ENCODE data around the gene MOV10L1. TPM values are rescaled to one million over a fixed set of nuclear protein-coding genes. Genes with fewer than 3 reads are reported as not detected.
"Not testable (repeated sequence)": the region's sequence is repeated elsewhere in the genome, so short reads cannot be mapped to it uniquely, and the experiment has no call there.

MOV10L1 gene
- total and polyA plus RNA-seq, 5 donors from 2014 or later = not detected

DNA sequence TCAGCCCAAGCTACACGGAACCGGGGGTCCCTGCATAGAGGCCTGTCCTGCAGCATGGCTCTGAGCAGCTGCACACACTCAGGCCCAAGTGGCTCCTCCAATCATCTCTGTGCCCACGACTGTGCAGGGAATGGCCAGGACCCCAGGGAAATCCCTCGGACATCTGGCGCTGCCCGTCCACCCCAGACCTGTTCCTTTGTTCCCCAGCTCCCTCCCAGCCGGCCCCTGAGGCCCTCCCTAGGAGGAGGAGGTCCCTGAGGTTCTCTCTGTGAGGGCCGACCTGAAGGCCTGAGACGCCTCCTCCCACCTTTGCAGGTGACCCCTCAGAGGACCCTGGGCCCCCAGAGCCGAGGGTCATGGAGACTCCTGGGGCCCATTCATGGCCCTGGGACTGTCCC is 5.7 kb upstream of the MOV10L1 start:
- no peak overlapping the region for H3K4me3 Mint-ChIP-seq
- Histone ChIP-seq H3K4me1 (ENCODE audit: control insufficient read depth, insufficient read depth, low read length, poor library complexity, severe bottlenecking) (peaks cover 9% of the 10 kb centered on the region), H3K36me3 (ENCODE audit: control insufficient read depth, insufficient read depth, low read length) (no peaks in the 10 kb centered on the region), H3K9me3 (ENCODE audit: control insufficient read depth in 2 of 2, low read length in 2 of 2) (peaks cover 2 to 11% of the 10 kb centered on the region in 2 experiments), H3K27me3 (ENCODE audit: control insufficient read depth, insufficient read depth, low read length) (peaks cover 5% of the 10 kb centered on the region), H3K4me3 (ENCODE audit: low read depth, low read length) (no peak overlapping the region), H3K27ac (ENCODE audit: insufficient read depth, low read length, poor library complexity, severe bottlenecking) (no peak overlapping the region)
- H3K36me3 Mint-ChIP-seq = peaks cover 3% of the 10 kb centered on the region
- H3K9me3 Mint-ChIP-seq = peaks cover 0 to 9% (median 6%) of the 10 kb centered on the region in 7 donors
- ATAC-seq (ENCODE audit: low read depth in 2 of 2) (no peak), DNase-seq (no peak)
- peaks cover 0 to 5% (median 3%) of the 10 kb centered on the region in 4 donors for H3K4me1 Mint-ChIP-seq
- H3K27ac Mint-ChIP-seq = no peak overlapping the region
- peaks cover 24% of the 10 kb centered on the region for H3K27me3 Mint-ChIP-seq

DNA sequence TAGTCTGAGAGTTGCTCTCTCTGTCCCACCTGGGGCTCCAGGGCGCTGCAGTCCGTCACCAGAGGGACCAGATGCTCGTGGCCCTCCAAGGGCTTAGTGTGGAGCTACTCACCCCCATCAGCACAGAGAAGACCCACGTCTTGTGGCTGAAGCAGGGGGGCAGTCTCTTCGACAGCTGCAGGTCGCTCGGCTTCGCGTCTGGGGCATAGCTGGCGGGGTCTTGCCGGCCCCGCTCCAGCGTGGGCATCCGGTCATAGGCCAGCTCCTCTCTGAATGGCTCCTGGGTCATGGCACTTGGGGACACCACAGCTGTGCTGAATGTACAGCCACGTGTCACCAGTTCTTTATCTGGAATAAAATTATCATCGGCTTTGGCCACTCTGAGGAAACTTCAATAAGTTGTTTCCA is 5.2 kb upstream of the MOV10L1 start:
- Histone ChIP-seq H3K4me1 (ENCODE audit: control insufficient read depth, insufficient read depth, low read length, poor library complexity, severe bottlenecking) (peaks cover 9% of the 10 kb centered on the region), H3K36me3 (ENCODE audit: control insufficient read depth, insufficient read depth, low read length) (no peaks in the 10 kb centered on the region), H3K27me3 (ENCODE audit: control insufficient read depth, insufficient read depth, low read length) (peaks cover 5% of the 10 kb centered on the region), H3K27ac (ENCODE audit: insufficient read depth, low read length, poor library complexity, severe bottlenecking) (no peak overlapping the region), H3K9me3 (ENCODE audit: control insufficient read depth in 2 of 2, low read length in 2 of 2) (peaks cover 2 to 11% of the 10 kb centered on the region in 2 experiments), H3K4me3 (ENCODE audit: low read depth, low read length) (no peak overlapping the region)
- DNase-seq (no peak), ATAC-seq (ENCODE audit: low read depth in 2 of 2) (no peak)
- peaks cover 24% of the 10 kb centered on the region for H3K27me3 Mint-ChIP-seq
- H3K4me1 Mint-ChIP-seq = peaks cover 0 to 5% (median 3%) of the 10 kb centered on the region in 4 donors
- no peak overlapping the region for H3K27ac Mint-ChIP-seq
- peaks cover 0 to 10% (median 8%) of the 10 kb centered on the region in 7 donors for H3K9me3 Mint-ChIP-seq
- peak overlapping the region in 1 of 4 donors; percentile 50 for H3K4me3 Mint-ChIP-seq
- peaks cover 3% of the 10 kb centered on the region for H3K36me3 Mint-ChIP-seq

DNA sequence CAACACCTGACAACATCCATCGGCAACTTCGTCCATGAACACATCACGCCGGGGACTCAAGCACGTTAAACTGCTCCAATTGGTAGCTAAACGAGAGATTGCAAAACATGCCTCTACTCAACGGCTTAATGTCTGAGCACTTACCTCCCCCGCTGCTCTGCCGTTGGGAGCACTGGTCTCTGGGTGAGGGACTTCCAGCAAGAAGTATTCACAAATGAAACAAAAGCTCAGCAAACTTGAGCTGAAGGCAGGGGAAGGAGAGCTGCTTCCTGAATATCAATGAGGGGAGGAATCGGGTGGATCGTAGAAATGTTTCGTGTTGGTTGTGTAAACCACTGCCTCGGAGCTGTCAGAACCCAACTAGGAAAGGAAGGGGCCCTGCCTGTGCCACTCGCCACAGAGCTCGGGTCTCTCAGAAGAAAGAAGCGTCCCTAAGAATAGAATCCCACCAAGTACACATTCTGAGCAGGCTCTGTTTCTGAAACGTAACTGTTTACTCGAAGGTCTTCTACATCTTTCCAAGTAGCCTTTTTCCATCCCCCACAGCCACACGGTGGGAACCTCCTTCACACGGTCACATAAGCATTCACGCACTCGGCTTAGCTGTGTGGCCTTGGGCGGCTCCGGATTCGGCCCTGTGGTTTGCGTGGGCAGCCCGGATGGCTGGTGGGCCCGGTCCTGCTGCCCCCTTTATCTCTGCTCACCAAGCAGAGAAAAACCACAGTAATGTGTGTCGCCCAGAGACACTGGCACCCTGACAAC is 4.4 kb upstream of the MOV10L1 start, which contains the start of gene MLC1:
MLC1 (minus strand) TSS at position 216 of the 762 bp plus-strand sequence. CDS start 524 bp downstream, outside the sequence.
- Histone ChIP-seq H3K36me3 (ENCODE audit: control insufficient read depth, insufficient read depth, low read length) (no peaks in the 10 kb centered on the region), H3K4me3 (ENCODE audit: low read depth, low read length) (peak within 1 kb of the TSS; percentile 24), H3K9me3 (ENCODE audit: control insufficient read depth in 2 of 2, low read length in 2 of 2) (peaks cover 2 to 11% of the 10 kb centered on the region in 2 experiments), H3K27me3 (ENCODE audit: control insufficient read depth, insufficient read depth, low read length) (peaks cover 5% of the 10 kb centered on the region), H3K4me1 (ENCODE audit: control insufficient read depth, insufficient read depth, low read length, poor library complexity, severe bottlenecking) (peaks cover 9% of the 10 kb centered on the region), H3K27ac (ENCODE audit: insufficient read depth, low read length, poor library complexity, severe bottlenecking) (no peak within 1 kb of the TSS)
- ATAC-seq (ENCODE audit: low read depth in 2 of 2) = peak; percentile 31 to 33
- H3K4me1 Mint-ChIP-seq = peaks cover 0 to 5% (median 3%) of the 10 kb centered on the region in 4 donors
- peaks cover 24% of the 10 kb centered on the region for H3K27me3 Mint-ChIP-seq
- H3K27ac Mint-ChIP-seq = no peak within 1 kb of the TSS
- peak within 1 kb of the TSS in 2 of 4 donors; percentile 50 to 79 for H3K4me3 Mint-ChIP-seq
- peak in 1 of 3 donors; percentile 27 for DNase-seq
- peaks cover 0 to 10% (median 8%) of the 10 kb centered on the region in 7 donors for H3K9me3 Mint-ChIP-seq
- peaks cover 3% of the 10 kb centered on the region for H3K36me3 Mint-ChIP-seq

DNA sequence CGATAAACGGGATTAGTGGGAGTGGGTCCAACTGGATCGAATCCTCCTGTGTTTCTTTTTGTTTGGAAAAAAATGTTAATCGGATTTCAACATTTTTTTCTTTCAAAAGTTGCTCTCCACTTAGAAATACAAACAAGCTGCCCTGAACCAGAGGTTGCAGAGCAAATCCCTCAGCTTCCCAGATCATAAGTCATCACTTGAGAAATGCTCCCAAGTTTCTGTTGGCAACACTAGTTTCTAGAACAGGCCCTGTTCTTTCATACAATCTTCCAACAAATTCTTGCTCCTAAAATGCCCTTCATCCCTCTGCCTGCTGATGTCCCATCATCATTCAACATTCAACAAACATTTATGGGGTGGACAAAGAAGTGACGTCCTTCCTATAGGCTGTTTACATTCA is 3.3 kb upstream of the MOV10L1 start:
- Mint-ChIP-seq H3K9me3 (peaks cover 0 to 12% (median 8%) of the 10 kb centered on the region in 7 donors), H3K4me1 (peaks cover 0 to 5% (median 3%) of the 10 kb centered on the region in 4 donors), H3K4me3 (no peak overlapping the region), H3K27me3 (peaks cover 14% of the 10 kb centered on the region), H3K36me3 (peaks cover 3% of the 10 kb centered on the region), H3K27ac (no peak overlapping the region)
- Histone ChIP-seq H3K9me3 (ENCODE audit: control insufficient read depth in 2 of 2, low read length in 2 of 2) (peaks cover 2 to 11% of the 10 kb centered on the region in 2 experiments), H3K27me3 (ENCODE audit: control insufficient read depth, insufficient read depth, low read length) (peaks cover 5% of the 10 kb centered on the region), H3K36me3 (ENCODE audit: control insufficient read depth, insufficient read depth, low read length) (no peaks in the 10 kb centered on the region), H3K4me3 (ENCODE audit: low read depth, low read length) (no peak overlapping the region), H3K4me1 (ENCODE audit: control insufficient read depth, insufficient read depth, low read length, poor library complexity, severe bottlenecking) (peaks cover 9% of the 10 kb centered on the region), H3K27ac (ENCODE audit: insufficient read depth, low read length, poor library complexity, severe bottlenecking) (no peak overlapping the region)
- DNase-seq (no peak), ATAC-seq (ENCODE audit: low read depth in 2 of 2) (no peak)

DNA sequence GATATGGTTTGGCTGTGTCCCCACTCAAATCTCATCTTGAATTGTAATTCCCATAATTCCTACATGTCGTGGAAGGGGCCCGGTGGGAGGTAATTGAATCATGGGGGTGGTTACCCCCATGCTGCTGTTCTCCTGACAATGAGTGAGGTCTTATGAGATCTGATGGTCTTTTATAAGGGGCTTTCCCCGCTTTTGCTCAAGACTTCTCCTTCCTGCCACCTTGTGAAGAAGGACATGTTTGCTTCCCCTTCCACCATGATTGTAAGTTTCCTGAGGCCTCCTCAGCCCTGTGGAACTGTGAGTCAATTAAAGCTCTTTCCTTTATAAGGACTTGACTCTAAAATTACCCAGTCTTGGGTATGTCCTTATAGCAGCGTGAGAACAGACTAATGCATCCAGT is 2.8 kb upstream of the MOV10L1 start:
- not testable (repeated sequence) for H3K4me3 ChIP-seq (ENCODE audit: low read depth, low read length); H3K36me3 Mint-ChIP-seq; H3K4me3 Mint-ChIP-seq; H3K27ac ChIP-seq (ENCODE audit: insufficient read depth, low read length, poor library complexity, severe bottlenecking); H3K4me1 ChIP-seq (ENCODE audit: control insufficient read depth, insufficient read depth, low read length, poor library complexity, severe bottlenecking); H3K36me3 ChIP-seq (ENCODE audit: control insufficient read depth, insufficient read depth, low read length); H3K27me3 ChIP-seq (ENCODE audit: control insufficient read depth, insufficient read depth, low read length); DNase-seq; H3K4me1 Mint-ChIP-seq; ATAC-seq (ENCODE audit: low read depth in 2 of 2)
- H3K27ac Mint-ChIP-seq = peak overlapping the region in 1 of 3 donors; percentile 7
- H3K9me3 ChIP-seq (ENCODE audit: control insufficient read depth in 2 of 2, low read length in 2 of 2) = peaks cover 2 to 11% of the 10 kb centered on the region in 2 experiments
- peaks cover 14% of the 10 kb centered on the region for H3K27me3 Mint-ChIP-seq
- H3K9me3 Mint-ChIP-seq = peaks cover 0 to 12% (median 8%) of the 10 kb centered on the region in 7 donors

DNA sequence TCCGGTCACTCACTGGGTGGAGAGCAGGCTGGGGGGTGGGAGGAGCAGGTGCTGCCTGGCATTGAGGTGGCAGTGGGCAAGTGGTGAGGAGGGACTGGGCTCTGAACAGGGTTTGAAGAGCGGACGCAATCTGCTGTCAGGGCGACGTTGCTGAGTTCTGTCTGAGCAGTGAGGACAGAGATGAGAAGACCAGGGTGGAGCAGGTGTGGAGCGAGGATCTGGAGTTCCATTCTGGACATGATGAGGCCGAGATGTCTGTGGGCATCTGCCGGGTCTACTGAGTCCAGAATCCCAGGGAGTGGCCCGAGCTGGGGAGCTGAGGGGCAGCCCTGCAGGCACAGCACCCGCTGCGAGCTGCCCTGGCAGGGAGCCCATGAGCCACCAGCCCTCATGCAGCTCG is 2.2 kb upstream of the MOV10L1 start:
- Histone ChIP-seq H3K9me3 (ENCODE audit: control insufficient read depth in 2 of 2, low read length in 2 of 2) (peaks cover 2 to 11% of the 10 kb centered on the region in 2 experiments), H3K4me1 (ENCODE audit: control insufficient read depth, insufficient read depth, low read length, poor library complexity, severe bottlenecking) (peaks cover 9% of the 10 kb centered on the region), H3K4me3 (ENCODE audit: low read depth, low read length) (no peak overlapping the region), H3K36me3 (ENCODE audit: control insufficient read depth, insufficient read depth, low read length) (no peaks in the 10 kb centered on the region), H3K27me3 (ENCODE audit: control insufficient read depth, insufficient read depth, low read length) (peaks cover 5% of the 10 kb centered on the region), H3K27ac (ENCODE audit: insufficient read depth, low read length, poor library complexity, severe bottlenecking) (no peak overlapping the region)
- Mint-ChIP-seq H3K9me3 (peaks cover 0 to 12% (median 8%) of the 10 kb centered on the region in 7 donors), H3K4me1 (peaks cover 0 to 5% (median 3%) of the 10 kb centered on the region in 4 donors), H3K36me3 (peaks cover 3% of the 10 kb centered on the region), H3K27ac (no peak overlapping the region), H3K27me3 (peaks cover 14% of the 10 kb centered on the region), H3K4me3 (no peak overlapping the region)
- DNase-seq (no peak), ATAC-seq (ENCODE audit: low read depth in 2 of 2) (no peak)

DNA sequence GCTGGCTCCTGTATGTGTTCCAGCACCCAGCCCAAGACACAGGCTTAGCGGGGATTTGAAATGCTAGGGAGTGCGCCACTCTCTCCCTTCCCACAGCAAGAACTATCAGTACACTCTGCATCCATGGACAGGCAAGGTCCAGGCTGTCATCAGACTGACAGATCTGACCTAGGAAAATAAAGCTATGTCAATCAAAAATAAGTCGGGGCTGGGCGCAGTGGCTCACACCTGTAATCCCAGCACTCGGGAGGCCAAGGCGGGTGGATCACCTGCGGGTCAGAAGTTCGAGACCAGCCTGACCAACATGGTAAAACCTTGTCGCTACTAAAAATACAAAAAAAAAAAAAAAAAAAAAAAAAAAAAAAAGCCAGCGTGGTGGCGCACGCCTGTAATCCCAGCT is 1.7 kb upstream of the MOV10L1 start:
- Mint-ChIP-seq H3K4me3 (no peak overlapping the region), H3K27ac (no peak overlapping the region), H3K9me3 (peaks cover 0 to 12% (median 8%) of the 10 kb centered on the region in 7 donors), H3K27me3 (peaks cover 14% of the 10 kb centered on the region), H3K36me3 (peaks cover 3% of the 10 kb centered on the region), H3K4me1 (peaks cover 0 to 5% (median 2%) of the 10 kb centered on the region in 4 donors)
- peaks cover 2 to 11% of the 10 kb centered on the region in 2 experiments for H3K9me3 ChIP-seq (ENCODE audit: control insufficient read depth in 2 of 2, low read length in 2 of 2)
- no peaks in the 10 kb centered on the region for H3K36me3 ChIP-seq (ENCODE audit: control insufficient read depth, insufficient read depth, low read length)
- H3K27ac ChIP-seq (ENCODE audit: insufficient read depth, low read length, poor library complexity, severe bottlenecking) = no peak overlapping the region
- peaks cover 5% of the 10 kb centered on the region for H3K27me3 ChIP-seq (ENCODE audit: control insufficient read depth, insufficient read depth, low read length)
- DNase-seq = no peak
- no peak overlapping the region for H3K4me3 ChIP-seq (ENCODE audit: low read depth, low read length)
- peaks cover 9% of the 10 kb centered on the region for H3K4me1 ChIP-seq (ENCODE audit: control insufficient read depth, insufficient read depth, low read length, poor library complexity, severe bottlenecking)
- no peak for ATAC-seq (ENCODE audit: low read depth in 2 of 2)
